OCI-LY7 (cell line): Measurements from ENCODE around the gene NCAM1. TPM values are rescaled to one million over a fixed set of nuclear protein-coding genes. Genes with fewer than 3 reads are reported as not detected.

Source experiments
- BruUV-seq: library from RNA; stranded (reverse); fragments of 400-500 nt; replicated peaks from 2 replicates; lab custom pipeline; 2021; lab: Mats Ljungman, UMichigan
- CTCF ChIA-PET: fragments of 300-600 bp; sonication (Branson Sonifier 250); formaldehyde crosslinking; loops from one replicate; lab custom pipeline; 2022; ENCODE audit warnings: antibody characterized with exemption; ENCODE audit not compliant: unreplicated experiment; lab: Charles Lee
- POLR2A ChIA-PET: fragments of 300-600 bp; sonication (Branson Sonifier 250); formaldehyde crosslinking; loops from one replicate; lab custom pipeline; 2022; ENCODE audit warnings: antibody characterized with exemption; lab: Charles Lee
- DNase-seq: peaks from one replicate; pipeline ENCODE4 v3.0.0-alpha.2; 2015; ENCODE audit warnings: low spot score
- H2AFZ ChIP-seq: fragments of 200-600 bp; sonication (generic), shearing (Covaris generic); 2 replicates; pipeline ENCODE4 v1.6.1; 2014; ENCODE audit warnings: mild to moderate bottlenecking, antibody characterized with exemption, low read length, moderate library complexity
- H3K27ac ChIP-seq: fragments of 200-600 bp; sonication (generic); 2 replicates; pipeline ENCODE4 v1.5.1; 2014; ENCODE audit warnings: mixed run types, low read depth, mild to moderate bottlenecking, moderate library complexity, low read length, inconsistent platforms; ENCODE audit not compliant: poor library complexity, severe bottlenecking
- H3K36me3 ChIP-seq: fragments of 200-600 bp; sonication (generic); 2 replicates; pipeline ENCODE4 v1.6.1; 2014; ENCODE audit warnings: mild to moderate bottlenecking, antibody characterized with exemption, low read length, moderate library complexity, mixed read lengths; ENCODE audit not compliant: insufficient read depth
- H3K4me1 ChIP-seq: fragments of 200-600 bp; sonication (generic); 2 replicates; pipeline ENCODE4 v1.5.1; 2014; ENCODE audit warnings: mild to moderate bottlenecking, low read length; ENCODE audit not compliant: insufficient read depth, poor library complexity, severe bottlenecking
- H3K4me2 ChIP-seq: fragments of 200-600 bp; sonication (generic); 2 replicates; pipeline ENCODE4 v1.6.1; 2014; ENCODE audit warnings: mild to moderate bottlenecking, low read length
- H3K4me3 ChIP-seq: fragments of 200-600 bp; sonication (generic); 2 replicates; pipeline ENCODE4 v1.5.1; 2014; ENCODE audit warnings: mild to moderate bottlenecking, low read depth, low read length; ENCODE audit not compliant: poor library complexity, severe bottlenecking
- H3K79me2 ChIP-seq: fragments of 200-600 bp; sonication (generic); 2 replicates; pipeline ENCODE4 v1.6.1; 2016; ENCODE audit warnings: low read depth, mild to moderate bottlenecking, low read length, moderate library complexity, mixed read lengths; ENCODE audit not compliant: insufficient read depth
- H3K9me2 ChIP-seq: fragments of 200-600 bp; sonication (generic); 2 replicates; pipeline ENCODE4 v1.6.1; 2016; ENCODE audit warnings: mild to moderate bottlenecking, low read length, mixed read lengths; ENCODE audit not compliant: insufficient read depth
- H3K9me3 ChIP-seq: fragments of 200-600 bp; sonication (generic); 2 replicates; pipeline ENCODE4 v1.6.1; 2014; ENCODE audit warnings: mild to moderate bottlenecking, mixed run types, low read length, mixed read lengths
- H4K20me1 ChIP-seq: fragments of 200-600 bp; sonication (generic); 2 replicates; pipeline ENCODE4 v1.6.1; 2014; ENCODE audit warnings: mild to moderate bottlenecking, antibody characterized with exemption, low read length, moderate library complexity, mixed read lengths; ENCODE audit not compliant: insufficient read depth
- CTCF ChIP-seq: fragments of 200-600 bp; sonication (generic); conservative IDR thresholded peaks from 2 replicates; pipeline ENCODE4 v1.5.1; 2014; ENCODE audit warnings: mild to moderate bottlenecking, antibody characterized with exemption, low read length, moderate library complexity, mixed read lengths
- EZH2phosphoT487 ChIP-seq: fragments of 200-600 bp; sonication (generic); IDR thresholded peaks from 2 replicates; pipeline ENCODE4 v1.6.1; 2018; ENCODE audit warnings: low read depth, borderline replicate concordance, mild to moderate bottlenecking, mixed run types, antibody characterized with exemption, low read length, moderate library complexity, mixed read lengths
- intact Hi-C: fragments of 100-400 bp; cut with micrococcal nuclease; formaldehyde crosslinking; loops from one replicate; pipeline ENCODE4 v1.10.0; 2022; ENCODE audit not compliant: unreplicated experiment
- total RNA-seq, 2 experiments: library from RNA; depleted of rRNA in 1 of 2; stranded (reverse); fragments of >200 nt in 1 of 2; shearing (Covaris generic) in 1 of 2; gene quantifications; 2 replicates each; pipeline ENCODE4 v1.2.3, GENCODE V29; 2014 to 2022

NCAM1 gene
- total RNA-seq, 2 experiments from 2014 or later = not detected

DNA sequence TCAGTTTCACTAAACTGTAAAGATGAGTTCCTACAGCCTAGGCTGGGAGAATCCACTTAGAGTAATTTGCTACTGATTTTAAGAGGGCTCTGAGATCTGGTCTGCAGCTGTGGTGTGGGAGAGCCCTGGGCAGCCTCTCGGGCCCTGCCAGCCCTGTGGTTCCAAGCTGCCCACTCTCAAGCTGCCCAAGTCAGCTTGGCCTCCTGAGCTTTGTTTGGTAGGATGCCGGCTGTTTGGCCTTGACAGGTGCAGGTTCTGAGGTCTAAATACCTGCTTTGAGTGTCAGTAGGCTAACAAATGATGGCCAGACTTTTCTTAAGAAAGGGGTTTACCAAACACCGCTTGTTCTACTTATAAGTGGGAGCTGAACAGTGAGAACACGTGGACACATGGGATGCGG lies 219.9 kb downstream of the NCAM1 start:
- no peak for DNase-seq
- intact Hi-C loops = loop anchor here (5.0 kb wide), 1 partner anchor 1541 kb away; no protein-coding TSS in a partner anchor
- H3K4me3 ChIP-seq = no peak overlapping the region
- H3K4me2 ChIP-seq = no peak overlapping the region
- H3K36me3 ChIP-seq = no peaks in the 10 kb centered on the region
- no TSS peak for BruUV-seq
- H4K20me1 ChIP-seq = no peaks in the 10 kb centered on the region
- no peaks in the 10 kb centered on the region for H3K4me1 ChIP-seq
- TF ChIP-seq CTCF (no peak), EZH2phosphoT487 (no peak)
- H3K9me2 ChIP-seq = no peaks in the 10 kb centered on the region
- no peaks in the 10 kb centered on the region for H3K9me3 ChIP-seq
- POLR2A ChIA-PET = no interaction called here
- no peaks in the 10 kb centered on the region for H3K79me2 ChIP-seq
- H2AFZ ChIP-seq = no peak overlapping the region
- CTCF ChIA-PET = no interaction called here
- H3K27ac ChIP-seq = no peak overlapping the region

GRCh38 chr11:113182288-113182687 lies 221.1 kb downstream of the NCAM1 start:
- no peak overlapping the region for H2AFZ ChIP-seq
- no peaks in the 10 kb centered on the region for H4K20me1 ChIP-seq
- intact Hi-C loops = loop anchor here (5.0 kb wide), 1 partner anchor 1540 kb away; no protein-coding TSS in a partner anchor
- no peaks in the 10 kb centered on the region for H3K9me3 ChIP-seq
- no peak for DNase-seq
- no peaks in the 10 kb centered on the region for H3K36me3 ChIP-seq
- ChIA-PET CTCF (no interaction called here), POLR2A (no interaction called here)
- no peak overlapping the region for H3K27ac ChIP-seq
- no peak for TF ChIP-seq CTCF
- no peak for TF ChIP-seq EZH2phosphoT487
- H3K9me2 ChIP-seq = no peaks in the 10 kb centered on the region
- BruUV-seq = no TSS peak
- no peak overlapping the region for H3K4me2 ChIP-seq
- H3K4me3 ChIP-seq = no peak overlapping the region
- no peaks in the 10 kb centered on the region for H3K4me1 ChIP-seq
- H3K79me2 ChIP-seq = no peaks in the 10 kb centered on the region

DNA sequence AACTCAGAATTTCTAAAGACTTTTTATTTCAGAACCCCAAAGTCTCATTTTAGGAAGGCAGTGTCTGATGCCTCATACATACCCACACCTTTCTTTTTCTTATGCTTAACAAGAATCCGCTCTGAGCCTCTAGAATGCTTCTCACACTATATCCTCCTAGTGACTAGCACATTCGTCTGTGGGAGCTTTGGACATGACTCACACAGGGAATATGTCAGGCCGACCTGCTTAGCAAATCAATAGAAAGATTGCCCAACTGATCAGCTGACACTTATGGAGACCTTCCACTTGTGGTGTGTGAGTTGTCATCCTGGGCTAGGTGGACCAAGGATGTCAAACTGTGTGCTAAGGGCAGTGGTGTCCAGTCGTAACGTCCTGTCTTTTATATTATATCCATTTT lies 223.3 kb downstream of the NCAM1 start:
- H3K79me2 ChIP-seq = no peaks in the 10 kb centered on the region
- no peaks in the 10 kb centered on the region for H3K9me2 ChIP-seq
- H4K20me1 ChIP-seq = no peaks in the 10 kb centered on the region
- intact Hi-C loops = loop anchor here (5.0 kb wide), 1 partner anchor 1538 kb away; no protein-coding TSS in a partner anchor
- H3K4me1 ChIP-seq = no peaks in the 10 kb centered on the region
- ChIA-PET POLR2A (interaction anchor here (0.8 kb wide), 1 partner anchor 40 kb away, joined by 4 read pairs; no protein-coding TSS in a partner anchor), CTCF (no interaction called here)
- H3K4me2 ChIP-seq = no peak overlapping the region
- BruUV-seq = no TSS peak
- no peak overlapping the region for H2AFZ ChIP-seq
- TF ChIP-seq EZH2phosphoT487 (no peak), CTCF (no peak)
- H3K9me3 ChIP-seq = no peaks in the 10 kb centered on the region
- no peaks in the 10 kb centered on the region for H3K36me3 ChIP-seq
- no peak overlapping the region for H3K27ac ChIP-seq
- DNase-seq = no peak
- H3K4me3 ChIP-seq = no peak overlapping the region
